ENCODE results near the gene RBMS1.

The RBMS1 gene

DNA sequence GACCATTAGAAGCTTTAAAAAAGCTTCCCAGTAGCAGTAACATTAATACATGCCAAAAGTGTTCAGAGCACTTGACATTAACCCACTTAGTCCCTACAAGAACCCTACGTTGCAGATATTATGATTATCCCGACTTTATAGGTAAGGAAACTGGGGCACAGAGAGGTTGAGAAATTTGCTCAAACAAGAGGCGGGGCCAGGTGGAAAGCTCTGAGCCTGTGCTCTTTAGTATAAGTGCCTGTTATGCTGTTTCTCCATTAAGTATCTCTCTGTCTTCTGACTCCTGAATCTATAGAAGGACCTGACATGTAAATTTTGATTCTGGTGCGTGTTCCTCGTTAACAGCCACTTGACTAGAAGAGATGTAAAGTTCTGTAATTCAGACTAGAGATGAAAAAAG, 139.8 kb downstream of the RBMS1 start:
- TF ChIP-seq, protein P1, sequence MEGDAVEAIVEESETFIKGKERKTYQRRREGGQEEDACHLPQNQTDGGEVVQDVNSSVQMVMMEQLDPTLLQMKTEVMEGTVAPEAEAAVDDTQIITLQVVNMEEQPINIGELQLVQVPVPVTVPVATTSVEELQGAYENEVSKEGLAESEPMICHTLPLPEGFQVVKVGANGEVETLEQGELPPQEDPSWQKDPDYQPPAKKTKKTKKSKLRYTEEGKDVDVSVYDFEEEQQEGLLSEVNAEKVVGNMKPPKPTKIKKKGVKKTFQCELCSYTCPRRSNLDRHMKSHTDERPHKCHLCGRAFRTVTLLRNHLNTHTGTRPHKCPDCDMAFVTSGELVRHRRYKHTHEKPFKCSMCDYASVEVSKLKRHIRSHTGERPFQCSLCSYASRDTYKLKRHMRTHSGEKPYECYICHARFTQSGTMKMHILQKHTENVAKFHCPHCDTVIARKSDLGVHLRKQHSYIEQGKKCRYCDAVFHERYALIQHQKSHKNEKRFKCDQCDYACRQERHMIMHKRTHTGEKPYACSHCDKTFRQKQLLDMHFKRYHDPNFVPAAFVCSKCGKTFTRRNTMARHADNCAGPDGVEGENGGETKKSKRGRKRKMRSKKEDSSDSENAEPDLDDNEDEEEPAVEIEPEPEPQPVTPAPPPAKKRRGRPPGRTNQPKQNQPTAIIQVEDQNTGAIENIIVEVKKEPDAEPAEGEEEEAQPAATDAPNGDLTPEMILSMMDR (IDR thresholded peaks at IDR 0.05; ENCODE audit: control insufficient read depth, extremely low read depth, insufficient read depth), result no peak
- no peak overlapping the region for H3K4me3 ChIP-seq (ENCODE audit: low read depth, low read length)
- no peak for DNase-seq (ENCODE audit: low read depth)

DNA sequence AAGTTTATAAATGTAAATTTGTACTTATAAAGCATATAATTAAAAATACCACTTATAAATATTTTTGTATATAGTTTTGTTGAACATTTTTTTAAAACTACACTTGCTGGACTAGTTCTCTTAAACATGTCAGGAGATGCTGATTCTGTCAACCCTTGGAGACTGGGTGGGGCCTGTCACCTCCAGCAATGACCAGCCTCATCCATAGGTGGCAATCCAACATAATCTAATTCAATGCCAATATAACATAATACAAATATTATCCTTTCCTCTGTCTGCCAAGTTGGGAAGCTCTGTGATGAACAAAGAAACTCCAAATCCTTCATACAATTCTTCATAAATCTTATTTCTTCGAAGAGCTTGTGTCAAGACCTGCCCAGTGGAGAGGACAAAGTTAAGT, 140.4 kb downstream of the RBMS1 start:
- H3K4me3 ChIP-seq (ENCODE audit: low read depth, low read length), result no peak overlapping the region
- peak; percentile 30 for DNase-seq (ENCODE audit: low read depth)
- TF ChIP-seq, protein P1 (IDR thresholded peaks at IDR 0.05; ENCODE audit: control insufficient read depth, extremely low read depth, insufficient read depth), result peak; percentile 66

DNA sequence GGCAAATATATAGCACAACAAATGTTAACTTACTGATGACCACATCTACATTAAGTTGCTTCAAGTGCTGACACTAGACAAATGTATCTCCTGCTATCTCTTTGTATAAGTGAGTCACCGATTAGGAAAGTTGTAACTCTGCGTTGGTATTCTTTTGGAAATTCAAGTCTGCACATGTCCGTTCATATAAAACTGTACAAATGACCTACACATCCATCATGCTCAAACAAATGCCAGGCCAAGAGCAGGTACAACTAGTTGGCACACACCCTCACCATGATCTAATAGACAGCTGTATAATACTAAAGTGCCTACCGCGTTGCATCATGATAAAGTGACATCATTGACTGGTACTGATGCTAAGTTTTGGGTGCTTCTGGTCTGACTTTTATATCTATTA, 141.1 kb downstream of the RBMS1 start:
- DNase-seq (ENCODE audit: low read depth), result peak; percentile 6
- TF ChIP-seq, protein P1 (IDR thresholded peaks at IDR 0.05; ENCODE audit: control insufficient read depth, extremely low read depth, insufficient read depth), result no peak
- no peak overlapping the region for H3K4me3 ChIP-seq (ENCODE audit: low read depth, low read length)

DNA sequence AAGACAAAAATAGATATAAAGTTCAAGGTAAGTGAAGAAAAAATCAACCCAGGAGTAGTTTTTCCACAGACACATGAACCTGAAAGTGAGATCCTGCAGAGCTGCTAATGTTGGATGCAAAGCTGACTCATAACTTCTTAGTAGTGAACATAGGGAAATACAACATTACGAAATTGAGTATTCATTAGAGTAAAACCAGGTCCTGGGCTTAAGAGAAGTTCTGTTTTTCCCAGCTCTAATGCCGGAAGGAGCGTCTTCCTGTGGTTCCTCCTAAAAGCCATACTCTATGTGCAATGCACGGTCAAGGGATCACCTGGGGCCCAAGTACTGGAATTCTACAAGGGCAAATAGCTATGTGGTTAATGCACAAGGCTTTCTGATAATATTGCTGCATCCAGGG, 141.7 kb downstream of the RBMS1 start:
- no peak for DNase-seq (ENCODE audit: low read depth)
- H3K4me3 ChIP-seq (ENCODE audit: low read depth, low read length), result no peak overlapping the region
- TF ChIP-seq, protein P1 (IDR thresholded peaks at IDR 0.05; ENCODE audit: control insufficient read depth, extremely low read depth, insufficient read depth), result no peak

DNA sequence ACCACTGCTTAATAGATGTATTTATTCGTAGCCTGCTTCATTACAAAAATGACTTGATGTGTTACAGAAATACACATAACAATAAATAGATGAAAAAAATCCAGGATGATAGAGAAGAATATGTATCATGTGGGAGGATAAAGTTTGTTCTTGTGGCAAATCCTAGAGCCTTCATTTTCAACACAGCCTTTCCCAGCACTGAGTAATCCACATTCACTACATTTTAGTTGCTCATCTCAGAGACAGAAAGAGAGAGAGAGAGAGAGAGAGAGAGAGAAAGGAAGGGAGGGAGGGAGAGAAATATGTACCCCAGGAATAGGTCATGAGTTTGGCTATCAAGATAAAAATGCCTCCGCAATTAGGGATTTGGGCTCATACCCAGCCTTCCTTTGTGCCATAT, 144.3 kb downstream of the RBMS1 start:
- H3K4me3 ChIP-seq (ENCODE audit: low read depth, low read length), result no peak overlapping the region
- DNase-seq (ENCODE audit: low read depth), result no peak
- TF ChIP-seq, protein P1 (IDR thresholded peaks at IDR 0.05; ENCODE audit: control insufficient read depth, extremely low read depth, insufficient read depth), result no peak

DNA sequence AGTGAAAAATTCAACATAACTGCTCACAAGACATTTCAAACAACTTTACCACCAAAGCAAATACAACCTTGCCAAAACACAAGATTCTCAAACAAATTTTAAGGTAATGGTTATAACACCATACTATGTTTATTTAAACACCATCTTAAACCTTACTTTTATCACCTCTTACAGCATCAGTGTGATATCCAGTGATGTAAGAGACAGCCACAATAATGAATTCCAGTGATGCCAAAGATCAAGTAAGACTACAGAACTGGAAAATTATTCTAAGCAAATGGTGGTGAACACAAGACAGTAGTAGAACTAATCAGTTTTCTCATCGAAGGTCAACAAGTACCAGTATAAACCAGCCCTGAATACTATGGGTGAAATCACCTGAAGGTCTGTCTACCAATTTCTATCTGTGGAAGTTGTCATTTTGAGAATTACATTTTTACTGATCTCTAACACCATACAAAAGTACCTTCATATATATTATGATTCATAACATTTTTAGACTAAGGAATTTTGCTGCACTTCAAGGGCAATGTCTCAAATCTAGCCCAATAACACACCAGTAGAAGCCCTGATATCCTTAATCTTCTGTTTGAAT, 146.2 kb downstream of the RBMS1 start:
- H3K4me3 ChIP-seq (ENCODE audit: low read depth, low read length), result no peak overlapping the region
- TF ChIP-seq, protein P1 (IDR thresholded peaks at IDR 0.05; ENCODE audit: control insufficient read depth, extremely low read depth, insufficient read depth), result no peak
- DNase-seq (ENCODE audit: low read depth), result no peak

DNA sequence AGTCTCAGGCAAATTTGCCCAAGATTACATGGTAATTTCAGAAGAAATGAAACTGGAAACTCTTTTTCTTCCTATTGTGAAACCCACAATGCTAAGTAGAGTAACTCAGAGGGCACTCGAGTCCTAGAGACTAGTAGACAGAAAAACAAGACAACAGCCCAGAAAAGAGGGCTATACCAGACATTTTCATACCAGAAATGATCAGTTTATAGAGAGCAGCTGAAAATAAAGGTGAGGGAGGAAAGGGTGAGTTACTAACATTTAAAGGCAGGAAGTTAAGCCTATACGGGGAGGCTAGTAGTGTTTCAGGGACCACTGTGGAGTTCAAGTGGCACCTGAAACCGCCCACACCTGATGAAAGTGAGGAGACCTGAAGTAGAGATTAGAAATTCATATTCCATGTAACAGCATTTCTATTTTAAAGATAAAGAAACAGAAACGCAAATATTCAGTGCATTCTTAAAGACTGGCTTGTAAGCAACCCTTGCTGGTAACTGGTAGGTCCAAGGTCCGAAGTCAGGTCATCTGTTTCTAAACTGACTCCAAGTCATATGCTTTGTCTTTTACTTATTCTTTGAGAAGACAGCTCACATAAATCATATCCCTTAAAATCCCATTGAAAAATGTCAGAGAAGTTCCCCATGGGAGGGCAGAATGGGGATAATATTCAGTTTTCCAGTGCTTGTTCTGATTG, 148.4 kb downstream of the RBMS1 start:
- no peak for DNase-seq (ENCODE audit: low read depth)
- H3K4me3 ChIP-seq (ENCODE audit: low read depth, low read length), result no peak overlapping the region
- TF ChIP-seq, protein P1 (IDR thresholded peaks at IDR 0.05; ENCODE audit: control insufficient read depth, extremely low read depth, insufficient read depth), result no peak

All from LNCaP clone FGC (cell line).